HepG2 (cell line): ENCODE measurements around the gene ZNF581. TPM values are rescaled to one million over a fixed set of nuclear protein-coding genes. Genes with fewer than 3 reads are reported as not detected.
A peak's percentile ranks its signal among the peaks of the same experiment; 100 is the strongest.

ENCODE experiments used
- ARID5B ChIP-seq: IDR thresholded peaks from 2 replicates; pipeline ENCODE4 v1.4.0; 2020; ENCODE audit warnings: mild to moderate bottlenecking, missing genetic modification reagents
- CBFB ChIP-seq: sonication (generic); formaldehyde crosslinking; IDR thresholded peaks from 2 replicates; pipeline ENCODE4 v1.4.0; 2020; ENCODE audit warnings: missing genetic modification reagents
- CENPT ChIP-seq: sonication (generic); formaldehyde crosslinking; IDR thresholded peaks from 2 replicates; pipeline ENCODE4 v1.8.0; 2022; ENCODE audit warnings: low read depth, mild to moderate bottlenecking, moderate library complexity, missing genetic modification reagents
- CHD2 ChIP-seq: IDR thresholded peaks from 2 replicates; pipeline ENCODE4 v1.6.1; 2011; ENCODE audit warnings: low read depth, low read length, improper control_type of control experiment
- DNMT1 ChIP-seq: sonication (generic); formaldehyde crosslinking; IDR thresholded peaks from 2 replicates; pipeline ENCODE4 v1.5.1; 2020; ENCODE audit warnings: mild to moderate bottlenecking, missing genetic modification reagents
- FOSL2 ChIP-seq: sonication (generic); formaldehyde crosslinking; IDR thresholded peaks from 2 replicates; pipeline ENCODE4 v1.4.0; 2020; ENCODE audit warnings: missing genetic modification reagents
- HIVEP1 ChIP-seq: sonication (generic); formaldehyde crosslinking; IDR thresholded peaks from 2 replicates; pipeline ENCODE4 v1.4.0; 2020; ENCODE audit warnings: mild to moderate bottlenecking, missing genetic modification reagents
- KDM5A ChIP-seq: fragments of 200-600 bp; sonication (generic); IDR thresholded peaks from 2 replicates; pipeline ENCODE4 v1.7.0; 2018; ENCODE audit warnings: antibody characterized with exemption, mild to moderate bottlenecking, low read length, borderline replicate concordance
- MNT ChIP-seq: fragments of 450-650 bp; IDR thresholded peaks from 2 replicates; pipeline ENCODE4 v1.6.1; 2016
- NFYC ChIP-seq: IDR thresholded peaks from 2 replicates; pipeline ENCODE4 v1.6.1; 2016; ENCODE audit warnings: missing genetic modification reagents, missing compliant biosample characterization
- RBM39 ChIP-seq: fragments of 200-400 bp; formaldehyde crosslinking; IDR thresholded peaks from one replicate; pipeline ENCODE4 v1.6.1; 2018; ENCODE audit warnings: antibody characterized with exemption, mild to moderate bottlenecking, low read depth, low read length; ENCODE audit not compliant: poor library complexity, severe bottlenecking
- RCOR2 ChIP-seq: IDR thresholded peaks from 2 replicates; pipeline ENCODE4 v1.6.1; 2016; ENCODE audit warnings: missing biosample characterization, missing genetic modification reagents
- TCF12 ChIP-seq, 2 experiments: fragments of 450-650 bp in 1 of 2; sonication (generic) in 1 of 2; formaldehyde crosslinking in 1 of 2; IDR thresholded peaks; 2 replicates each; pipeline versions ENCODE4 v1.6.1 to v1.8.0; 2017 to 2022; ENCODE audit warnings: antibody characterized with exemption in 1 of 2, mild to moderate bottlenecking in 1 of 2, missing genetic modification reagents in 1 of 2, moderate library complexity in 1 of 2
- YEATS4 ChIP-seq: sonication (generic); formaldehyde crosslinking; IDR thresholded peaks from 2 replicates; pipeline ENCODE4 v1.4.0; 2020; ENCODE audit warnings: missing genetic modification reagents, borderline replicate concordance
- ZC3H13 ChIP-seq: sonication (generic); formaldehyde crosslinking; IDR thresholded peaks from 2 replicates; pipeline ENCODE4 v1.8.1; 2023; ENCODE audit warnings: mild to moderate bottlenecking, missing genetic modification reagents, moderate library complexity
- ZFP36 ChIP-seq: fragments of 150-350 bp; IDR thresholded peaks from 2 replicates; pipeline ENCODE4 v1.6.1; 2018; ENCODE audit warnings: borderline replicate concordance, low read length, low read depth; ENCODE audit not compliant: partially characterized antibody
- ZKSCAN5 ChIP-seq: sonication (generic); formaldehyde crosslinking; IDR thresholded peaks from 2 replicates; pipeline ENCODE4 v1.5.1; 2020; ENCODE audit warnings: mild to moderate bottlenecking, missing genetic modification reagents
- ZMAT3 ChIP-seq: sonication (generic); formaldehyde crosslinking; conservative IDR thresholded peaks from 2 replicates; pipeline ENCODE4 v1.7.0; 2021; ENCODE audit warnings: missing genetic modification reagents
- ZMYM3 ChIP-seq: sonication (generic); formaldehyde crosslinking; IDR thresholded peaks from 2 replicates; pipeline ENCODE4 v1.5.1; 2020; ENCODE audit warnings: mild to moderate bottlenecking, missing genetic modification reagents
- ZNF343 ChIP-seq: sonication (generic); formaldehyde crosslinking; IDR thresholded peaks from 2 replicates; pipeline ENCODE4 v1.4.0; 2020; ENCODE audit warnings: mild to moderate bottlenecking, missing genetic modification reagents
- ZNF512 ChIP-seq: sonication (generic); formaldehyde crosslinking; IDR thresholded peaks from 2 replicates; pipeline ENCODE4 v1.4.0; 2020; ENCODE audit warnings: mild to moderate bottlenecking, missing genetic modification reagents
- ZNF605 ChIP-seq: sonication (generic); formaldehyde crosslinking; IDR thresholded peaks from 2 replicates; pipeline ENCODE4 v1.8.0; 2022; ENCODE audit warnings: mild to moderate bottlenecking, missing genetic modification reagents
- ZNF713 ChIP-seq: sonication (generic); formaldehyde crosslinking; IDR thresholded peaks from 2 replicates; pipeline ENCODE4 v1.4.0; 2020; ENCODE audit warnings: mild to moderate bottlenecking, missing genetic modification reagents
- polyA plus RNA-seq, 8 experiments: library from polyadenylated mRNA; depleted of rRNA in 3 of 8; stranded (reverse) in 7 of 8; unstranded in 1 of 8; fragments of >200 nt; fragmentation: Illumina TruSeq in 4 of 8; extraction: Trizol in 4 of 8; gene quantifications; 2 replicates each; pipeline versions ENCODE4 v1.2.1 to v1.2.3, GENCODE V29; 2011 to 2016; ENCODE audit warnings: low read depth in 4 of 8, missing spikeins in 1 of 8, mixed read lengths in 1 of 8; ENCODE audit not compliant: insufficient read depth in 1 of 8
- total RNA-seq, 5 experiments: library from RNA; depleted of rRNA; stranded (reverse); fragments of >200 nt; fragmentation: Illumina TruSeq; extraction: Trizol; gene quantifications; 2 replicates each; pipeline ENCODE4 v1.2.3, GENCODE V29; 2016; ENCODE audit warnings: low read depth in 1 of 5

The ZNF581 gene
- total and polyA plus RNA-seq, 2 of the 13 experiments (the other 11 are each of a cell fraction or from before 2014, with no cell fraction given) = 19.6 to 49.5 TPM

GRCh38 chr19:55647732-55648584 is 4.5 kb downstream of the ZNF581 start, which contains the start of gene CCDC106 (continued):
- TF ChIP-seq ZMAT3 (no peak), CBFB (CRISPR knock-in tag) (no peak), ZKSCAN5 (CRISPR knock-in tag) (0 out of 2 replicates have a peak, but pooled peaks have one; percentile 43), ZNF512 (CRISPR knock-in tag) (no peak), RBM39 (no peak), ZNF713 (no peak), RCOR2 (no peak), ZNF343 (CRISPR knock-in tag) (no peak), CENPT (CRISPR knock-in tag) (no peak), HIVEP1 (CRISPR knock-in tag) (0 out of 2 replicates have a peak, but pooled peaks have one; percentile 38), KDM5A (peak; percentile 69; the same call in 1 of the 2 replicates), YEATS4 (no peak; the same call in 1 of the 2 replicates), TCF12 (IDR thresholded peaks at IDR 0.05) (no peak), TCF12 (CRISPR knock-in tag; IDR thresholded peaks at IDR 0.05) (no peak), ZMYM3 (CRISPR knock-in tag) (peak; percentile 74), FOSL2 (CRISPR knock-in tag) (no peak), CHD2 (no peak), ZC3H13 (CRISPR knock-in tag) (no peak; the same call in 1 of the 2 replicates), MNT (no peak), DNMT1 (CRISPR knock-in tag) (0 out of 2 replicates have a peak, but pooled peaks have one; percentile 77), NFYC (CRISPR knock-in tag) (no peak), ARID5B (CRISPR knock-in tag) (no peak; the same call in none of the 2 replicates), ZFP36 (no peak), ZNF605 (no peak)
